Measurements from ENCODE around the gene COX6B1.
"Not testable (repeated sequence)": the region's sequence is repeated elsewhere in the genome, so short reads cannot be mapped to it uniquely, and the experiment has no call there.

The COX6B1 gene

GRCh38 chr19:35639863-35640262, 8.3 kb upstream of the COX6B1 start:
- no peak overlapping the region for H3K27ac ChIP-seq (ENCODE audit: low read depth, low read length)
- no peaks in the 10 kb centered on the region for H3K27me3 ChIP-seq (ENCODE audit: control insufficient read depth, insufficient read depth, low read length)
- peaks cover 2% of the 10 kb centered on the region for H3K4me1 ChIP-seq (ENCODE audit: control insufficient read depth, insufficient read depth, low read length)
- no peak overlapping the region for H3K9ac ChIP-seq (ENCODE audit: low read length)
- H3K4me3 ChIP-seq (ENCODE audit: low read length): no peak overlapping the region
- H3K36me3 ChIP-seq (ENCODE audit: control insufficient read depth, insufficient read depth, low read length): peaks cover 17% of the 10 kb centered on the region

- no peak within 1 kb of the TSS for H3K27ac ChIP-seq (ENCODE audit: low read depth, low read length)
- peaks cover 5% of the 10 kb centered on the region for H3K4me1 ChIP-seq (ENCODE audit: control insufficient read depth, insufficient read depth, low read length)
- H3K9ac ChIP-seq (ENCODE audit: low read length): no peak within 1 kb of the TSS
- peaks cover 13% of the 10 kb centered on the region for H3K36me3 ChIP-seq (ENCODE audit: control insufficient read depth, insufficient read depth, low read length)
- H3K27me3 ChIP-seq (ENCODE audit: control insufficient read depth, insufficient read depth, low read length): no peaks in the 10 kb centered on the region
- no peak within 1 kb of the TSS for H3K4me3 ChIP-seq (ENCODE audit: low read length)
Observed at GRCh38 chr19:35641515-35642151, 6.5 kb upstream of the COX6B1 start, which contains the start of gene ETV2. TSS of gene ETV2 (plus strand) at chr19:35641745. CDS start at chr19:35642461, 716 bp downstream.

GRCh38 chr19:35642312-35642711, 5.8 kb upstream of the COX6B1 start:
- Histone ChIP-seq H3K27me3 (ENCODE audit: control insufficient read depth, insufficient read depth, low read length) (no peaks in the 10 kb centered on the region), H3K27ac (ENCODE audit: low read depth, low read length) (no peak overlapping the region), H3K4me3 (ENCODE audit: low read length) (no peak overlapping the region), H3K4me1 (ENCODE audit: control insufficient read depth, insufficient read depth, low read length) (peaks cover 5% of the 10 kb centered on the region), H3K36me3 (ENCODE audit: control insufficient read depth, insufficient read depth, low read length) (peaks cover 6% of the 10 kb centered on the region), H3K9ac (ENCODE audit: low read length) (no peak overlapping the region)

- H3K4me3 ChIP-seq (ENCODE audit: low read length): peak overlapping the region; percentile 73
- H3K36me3 ChIP-seq (ENCODE audit: control insufficient read depth, insufficient read depth, low read length): peaks cover under 1% of the 10 kb centered on the region
- no peak overlapping the region for H3K9ac ChIP-seq (ENCODE audit: low read length)
- peaks cover 5% of the 10 kb centered on the region for H3K4me1 ChIP-seq (ENCODE audit: control insufficient read depth, insufficient read depth, low read length)
- H3K27me3 ChIP-seq (ENCODE audit: control insufficient read depth, insufficient read depth, low read length): no peaks in the 10 kb centered on the region
- H3K27ac ChIP-seq (ENCODE audit: low read depth, low read length): no peak overlapping the region
Observed at GRCh38 chr19:35642798-35643254, 5.3 kb upstream of the COX6B1 start.

- Histone ChIP-seq H3K27ac (ENCODE audit: low read depth, low read length) (peak overlapping the region; percentile 73), H3K4me1 (ENCODE audit: control insufficient read depth, insufficient read depth, low read length) (peaks cover 5% of the 10 kb centered on the region), H3K9ac (ENCODE audit: low read length) (peak overlapping the region; percentile 8)
Observed at GRCh38 chr19:35643255-35644205, 4.6 kb upstream of the COX6B1 start.

GRCh38 chr19:35644206-35644986, 3.7 kb upstream of the COX6B1 start:
- H3K27me3 ChIP-seq (ENCODE audit: control insufficient read depth, insufficient read depth, low read length): no peaks in the 10 kb centered on the region
- peak overlapping the region; percentile 73 for H3K27ac ChIP-seq (ENCODE audit: low read depth, low read length)
- peak overlapping the region; percentile 73 for H3K4me3 ChIP-seq (ENCODE audit: low read length)
- H3K36me3 ChIP-seq (ENCODE audit: control insufficient read depth, insufficient read depth, low read length): no peaks in the 10 kb centered on the region
- H3K9ac ChIP-seq (ENCODE audit: low read length): peak overlapping the region; percentile 8
- peaks cover 9% of the 10 kb centered on the region for H3K4me1 ChIP-seq (ENCODE audit: control insufficient read depth, insufficient read depth, low read length)

More at GRCh38 chr19:35643255-35644205, 4.6 kb upstream of the COX6B1 start:
- Histone ChIP-seq H3K4me3 (ENCODE audit: low read length) (peak overlapping the region; percentile 73), H3K27me3 (ENCODE audit: control insufficient read depth, insufficient read depth, low read length) (no peaks in the 10 kb centered on the region), H3K36me3 (ENCODE audit: control insufficient read depth, insufficient read depth, low read length) (no peaks in the 10 kb centered on the region)

GRCh38 chr19:35644987-35645679, 3.0 kb upstream of the COX6B1 start:
- H3K27ac ChIP-seq (ENCODE audit: low read depth, low read length): peak overlapping the region; percentile 73

GRCh38 chr19:35645680-35646511, 2.2 kb upstream of the COX6B1 start:
- Histone ChIP-seq H3K27ac (ENCODE audit: low read depth, low read length) (peak overlapping the region; percentile 40), H3K36me3 (ENCODE audit: control insufficient read depth, insufficient read depth, low read length) (no peaks in the 10 kb centered on the region), H3K9ac (ENCODE audit: low read length) (no peak overlapping the region), H3K4me1 (ENCODE audit: control insufficient read depth, insufficient read depth, low read length) (peaks cover 9% of the 10 kb centered on the region), H3K4me3 (ENCODE audit: low read length) (no peak overlapping the region), H3K27me3 (ENCODE audit: control insufficient read depth, insufficient read depth, low read length) (no peaks in the 10 kb centered on the region)

More at GRCh38 chr19:35644987-35645679, 3.0 kb upstream of the COX6B1 start:
- no peaks in the 10 kb centered on the region for H3K36me3 ChIP-seq (ENCODE audit: control insufficient read depth, insufficient read depth, low read length)
- no peaks in the 10 kb centered on the region for H3K27me3 ChIP-seq (ENCODE audit: control insufficient read depth, insufficient read depth, low read length)
- peaks cover 9% of the 10 kb centered on the region for H3K4me1 ChIP-seq (ENCODE audit: control insufficient read depth, insufficient read depth, low read length)
- H3K4me3 ChIP-seq (ENCODE audit: low read length): peak overlapping the region; percentile 73
- peak overlapping the region; percentile 22 for H3K9ac ChIP-seq (ENCODE audit: low read length)

GRCh38 chr19:35650581-35650980, 2.5 kb downstream of the COX6B1 start:
- H3K4me1 ChIP-seq (ENCODE audit: control insufficient read depth, insufficient read depth, low read length): peaks cover 4% of the 10 kb centered on the region
- H3K27ac ChIP-seq (ENCODE audit: low read depth, low read length): no peak overlapping the region
- H3K36me3 ChIP-seq (ENCODE audit: control insufficient read depth, insufficient read depth, low read length): peaks cover 13% of the 10 kb centered on the region
- no peak overlapping the region for H3K9ac ChIP-seq (ENCODE audit: low read length)
- H3K4me3 ChIP-seq (ENCODE audit: low read length): no peak overlapping the region
- no peaks in the 10 kb centered on the region for H3K27me3 ChIP-seq (ENCODE audit: control insufficient read depth, insufficient read depth, low read length)

- peaks cover 33% of the 10 kb centered on the region for H3K36me3 ChIP-seq (ENCODE audit: control insufficient read depth, insufficient read depth, low read length)
- not testable (repeated sequence) for H3K27me3 ChIP-seq (ENCODE audit: control insufficient read depth, insufficient read depth, low read length); H3K27ac ChIP-seq (ENCODE audit: low read depth, low read length); H3K9ac ChIP-seq (ENCODE audit: low read length); H3K4me1 ChIP-seq (ENCODE audit: control insufficient read depth, insufficient read depth, low read length); H3K4me3 ChIP-seq (ENCODE audit: low read length)
Observed at GRCh38 chr19:35654828-35655227, 6.7 kb downstream of the COX6B1 start.

GRCh38 chr19:35655600-35655999, 7.5 kb downstream of the COX6B1 start:
- Histone ChIP-seq H3K4me1 (ENCODE audit: control insufficient read depth, insufficient read depth, low read length) (no peaks in the 10 kb centered on the region), H3K9ac (ENCODE audit: low read length) (no peak overlapping the region), H3K36me3 (ENCODE audit: control insufficient read depth, insufficient read depth, low read length) (peaks cover 33% of the 10 kb centered on the region), H3K4me3 (ENCODE audit: low read length) (no peak overlapping the region), H3K27me3 (ENCODE audit: control insufficient read depth, insufficient read depth, low read length) (no peaks in the 10 kb centered on the region), H3K27ac (ENCODE audit: low read depth, low read length) (no peak overlapping the region)
